Neural progenitor cell (in vitro differentiated cells): ENCODE data around the gene ASNS. TPM values are rescaled to one million over a fixed set of nuclear protein-coding genes. Genes with fewer than 3 reads are reported as not detected.
"Not testable (repeated sequence)": the region's sequence is repeated elsewhere in the genome, so short reads cannot be mapped to it uniquely, and the experiment has no call there.

Experiments used
- DNase-seq: peaks from one replicate; pipeline ENCODE4 v3.0.0-alpha.2; 2016; ENCODE audit warnings: low spot score
- H2AFZ ChIP-seq: fragments of 200-600 bp; sonication (generic); replicated peaks from 2 replicates; pipeline ENCODE4 v1.6.1; 2016; ENCODE audit warnings: antibody characterized with exemption
- H3F3A ChIP-seq: fragments of 200-600 bp; sonication (generic); 2 replicates; pipeline ENCODE4 v1.6.1; 2016; ENCODE audit warnings: antibody characterized with exemption, low read depth
- H3K27ac ChIP-seq: fragments of 200-600 bp; sonication (generic); 2 replicates; pipeline ENCODE4 v1.5.1; 2016; ENCODE audit warnings: mild to moderate bottlenecking
- H3K27me3 ChIP-seq: fragments of 200-600 bp; sonication (generic); 2 replicates; pipeline ENCODE4 v1.6.1; 2016; ENCODE audit warnings: mild to moderate bottlenecking, moderate library complexity
- H3K36me3 ChIP-seq: fragments of 200-600 bp; sonication (generic); 2 replicates; pipeline ENCODE4 v1.5.1; 2016
- H3K4me1 ChIP-seq: fragments of 200-600 bp; sonication (generic); 2 replicates; pipeline ENCODE4 v1.6.1; 2016; ENCODE audit warnings: mixed run types
- H3K4me2 ChIP-seq: fragments of 200-600 bp; sonication (generic); 2 replicates; pipeline ENCODE4 v1.6.1; 2016
- H3K4me3 ChIP-seq: fragments of 200-600 bp; sonication (generic); 2 replicates; pipeline ENCODE4 v1.5.1; 2016
- H3K79me2 ChIP-seq: fragments of 200-600 bp; sonication (generic); 2 replicates; pipeline ENCODE4 v1.6.1; 2016; ENCODE audit warnings: low read depth
- H3K9ac ChIP-seq: fragments of 200-600 bp; sonication (generic); 2 replicates; pipeline ENCODE4 v1.6.1; 2016
- H3K9me3 ChIP-seq: fragments of 200-600 bp; sonication (generic); 2 replicates; pipeline ENCODE4 v1.5.1; 2016; ENCODE audit warnings: low read depth
- H4K20me1 ChIP-seq: fragments of 200-600 bp; sonication (generic); 2 replicates; pipeline ENCODE4 v1.6.1; 2016; ENCODE audit warnings: low read depth
- H3K27ac Mint-ChIP-seq: 3 replicates; pipeline ENCODE4 v1.8.0; 2021; ENCODE audit warnings: mixed read lengths
- H3K27me3 Mint-ChIP-seq: 2 replicates; pipeline ENCODE4 v1.8.0; 2022; ENCODE audit warnings: low read depth, mild to moderate bottlenecking, inconsistent platforms, moderate library complexity, mixed read lengths; ENCODE audit not compliant: insufficient read depth
- H3K36me3 Mint-ChIP-seq: 3 replicates; pipeline ENCODE4 v1.8.0; 2021; ENCODE audit warnings: mixed read lengths
- H3K4me1 Mint-ChIP-seq: 3 replicates; pipeline ENCODE4 v1.8.0; 2021; ENCODE audit warnings: mixed read lengths
- H3K4me3 Mint-ChIP-seq: 3 replicates; pipeline ENCODE4 v1.8.0; 2021; ENCODE audit warnings: mild to moderate bottlenecking, moderate library complexity, mixed read lengths
- H3K9me3 Mint-ChIP-seq: 3 replicates; pipeline ENCODE4 v1.8.0; 2020; ENCODE audit warnings: mixed read lengths
- EZH2 ChIP-seq: fragments of 200-600 bp; sonication (generic); IDR thresholded peaks from 2 replicates; pipeline ENCODE4 v1.6.1; 2017; ENCODE audit warnings: antibody characterized with exemption, mild to moderate bottlenecking, moderate library complexity
- EZH2phosphoT487 ChIP-seq: fragments of 200-600 bp; sonication (generic); IDR thresholded peaks from 2 replicates; pipeline ENCODE4 v1.6.1; 2017; ENCODE audit warnings: antibody characterized with exemption
- total RNA-seq: library from RNA; depleted of rRNA; stranded (reverse); fragments of >200 nt; gene quantifications from 2 replicates; pipeline ENCODE4 v1.2.3, GENCODE V29; 2015; ENCODE audit warnings: low replicate concordance
- TF ChIP-seq, protein P1 (sequence below): fragments of 200-600 bp; sonication (generic); IDR thresholded peaks from 2 replicates; pipeline ENCODE4 v1.5.1; 2017; ENCODE audit warnings: antibody characterized with exemption, mild to moderate bottlenecking

ASNS gene, protein sequence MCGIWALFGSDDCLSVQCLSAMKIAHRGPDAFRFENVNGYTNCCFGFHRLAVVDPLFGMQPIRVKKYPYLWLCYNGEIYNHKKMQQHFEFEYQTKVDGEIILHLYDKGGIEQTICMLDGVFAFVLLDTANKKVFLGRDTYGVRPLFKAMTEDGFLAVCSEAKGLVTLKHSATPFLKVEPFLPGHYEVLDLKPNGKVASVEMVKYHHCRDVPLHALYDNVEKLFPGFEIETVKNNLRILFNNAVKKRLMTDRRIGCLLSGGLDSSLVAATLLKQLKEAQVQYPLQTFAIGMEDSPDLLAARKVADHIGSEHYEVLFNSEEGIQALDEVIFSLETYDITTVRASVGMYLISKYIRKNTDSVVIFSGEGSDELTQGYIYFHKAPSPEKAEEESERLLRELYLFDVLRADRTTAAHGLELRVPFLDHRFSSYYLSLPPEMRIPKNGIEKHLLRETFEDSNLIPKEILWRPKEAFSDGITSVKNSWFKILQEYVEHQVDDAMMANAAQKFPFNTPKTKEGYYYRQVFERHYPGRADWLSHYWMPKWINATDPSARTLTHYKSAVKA
- total RNA-seq: 16.6 and 33.3 TPM in 2 replicates

DNA sequence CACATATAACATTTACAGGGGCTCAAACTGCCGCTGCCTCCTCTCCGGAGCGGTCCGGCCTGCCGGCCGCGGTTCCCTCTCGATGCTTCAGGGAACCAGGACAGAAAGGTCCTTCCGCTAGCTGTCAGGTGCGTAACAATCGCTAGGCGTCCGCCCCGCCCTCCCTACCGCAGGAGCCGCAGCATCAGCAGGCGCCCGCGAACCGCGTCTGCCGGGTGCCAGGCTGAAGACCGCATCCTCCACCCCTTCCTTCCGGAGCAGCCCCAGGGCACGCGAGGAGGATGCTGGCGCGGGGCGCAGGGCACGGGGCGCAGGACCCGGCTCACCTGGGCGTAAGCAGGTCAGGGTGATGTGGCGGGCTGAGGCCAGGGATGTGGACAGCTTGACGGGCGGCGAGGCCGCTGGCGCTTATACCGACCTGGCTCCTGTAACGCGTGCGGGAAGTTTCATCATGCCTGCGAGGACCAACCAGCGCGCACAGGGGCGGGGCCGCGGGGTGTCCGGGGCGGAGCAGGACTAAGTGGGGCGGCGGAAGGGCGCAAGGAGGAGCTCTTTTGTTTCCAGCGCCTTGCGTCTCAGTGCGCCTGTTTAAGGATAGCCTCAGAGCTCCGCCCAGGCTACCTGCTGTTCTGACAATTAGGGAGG, at the start of gene ASNS:
Gene ASNS (minus strand): TSS at position 384 of the 645 bp plus-strand sequence. CDS start 3,252 bp downstream, outside the sequence.
- Mint-ChIP-seq H3K27me3 (peaks cover 4% of the 10 kb centered on the region), H3K27ac (no peak within 1 kb of the TSS), H3K36me3 (no peaks in the 10 kb centered on the region), H3K9me3 (no peaks in the 10 kb centered on the region), H3K4me3 (peak within 1 kb of the TSS; percentile 89), H3K4me1 (peaks cover 6% of the 10 kb centered on the region)
- peak; percentile 23 for TF ChIP-seq EZH2
- TF ChIP-seq EZH2phosphoT487: no peak
- TF ChIP-seq, protein P1, sequence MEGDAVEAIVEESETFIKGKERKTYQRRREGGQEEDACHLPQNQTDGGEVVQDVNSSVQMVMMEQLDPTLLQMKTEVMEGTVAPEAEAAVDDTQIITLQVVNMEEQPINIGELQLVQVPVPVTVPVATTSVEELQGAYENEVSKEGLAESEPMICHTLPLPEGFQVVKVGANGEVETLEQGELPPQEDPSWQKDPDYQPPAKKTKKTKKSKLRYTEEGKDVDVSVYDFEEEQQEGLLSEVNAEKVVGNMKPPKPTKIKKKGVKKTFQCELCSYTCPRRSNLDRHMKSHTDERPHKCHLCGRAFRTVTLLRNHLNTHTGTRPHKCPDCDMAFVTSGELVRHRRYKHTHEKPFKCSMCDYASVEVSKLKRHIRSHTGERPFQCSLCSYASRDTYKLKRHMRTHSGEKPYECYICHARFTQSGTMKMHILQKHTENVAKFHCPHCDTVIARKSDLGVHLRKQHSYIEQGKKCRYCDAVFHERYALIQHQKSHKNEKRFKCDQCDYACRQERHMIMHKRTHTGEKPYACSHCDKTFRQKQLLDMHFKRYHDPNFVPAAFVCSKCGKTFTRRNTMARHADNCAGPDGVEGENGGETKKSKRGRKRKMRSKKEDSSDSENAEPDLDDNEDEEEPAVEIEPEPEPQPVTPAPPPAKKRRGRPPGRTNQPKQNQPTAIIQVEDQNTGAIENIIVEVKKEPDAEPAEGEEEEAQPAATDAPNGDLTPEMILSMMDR: no peak
- peak within 1 kb of the TSS; percentile 90 for H2AFZ ChIP-seq
- H3K4me3 ChIP-seq: peak within 1 kb of the TSS; percentile 72
- H3K27ac ChIP-seq: no peak within 1 kb of the TSS
- H3K4me1 ChIP-seq: no peaks in the 10 kb centered on the region
- no peaks in the 10 kb centered on the region for H4K20me1 ChIP-seq
- no peaks in the 10 kb centered on the region for H3K9me3 ChIP-seq
- peaks cover 11% of the 10 kb centered on the region for H3F3A ChIP-seq
- peaks cover 28% of the 10 kb centered on the region for H3K27me3 ChIP-seq
- peak within 1 kb of the TSS; percentile 94 for H3K4me2 ChIP-seq
- peaks cover 15% of the 10 kb centered on the region for H3K79me2 ChIP-seq
- DNase-seq: peak; percentile 96
- no peak within 1 kb of the TSS for H3K9ac ChIP-seq
- H3K36me3 ChIP-seq: no peaks in the 10 kb centered on the region

DNA sequence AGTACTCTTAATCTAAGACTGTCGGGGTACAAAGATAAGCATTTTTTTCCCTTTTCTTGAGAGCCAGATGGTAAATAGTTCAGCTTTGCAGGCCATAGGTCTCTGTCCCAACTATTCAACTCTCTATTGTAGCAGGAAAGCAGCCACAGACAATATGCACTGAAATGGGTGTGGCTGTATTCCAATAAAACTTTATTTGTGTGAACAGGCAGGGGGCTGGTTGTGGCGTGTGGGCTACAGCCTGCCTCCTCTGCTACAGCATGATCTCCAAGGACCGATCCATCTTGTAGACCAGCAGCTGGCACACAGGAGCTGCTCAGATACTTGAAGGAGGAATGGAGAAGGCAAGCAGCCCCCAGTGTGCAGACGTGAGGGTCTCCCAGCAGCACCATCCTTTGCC, 49.0 kb upstream of the ASNS start:
- not testable (repeated sequence) for H3K9me3 Mint-ChIP-seq, H3K9ac ChIP-seq, H3K27me3 ChIP-seq, H3K36me3 Mint-ChIP-seq, H3K36me3 ChIP-seq, DNase-seq, H3K79me2 ChIP-seq, H3F3A ChIP-seq, H3K27me3 Mint-ChIP-seq, H4K20me1 ChIP-seq, H3K4me2 ChIP-seq, H3K9me3 ChIP-seq, H2AFZ ChIP-seq, H3K4me1 ChIP-seq, H3K4me1 Mint-ChIP-seq, H3K4me3 Mint-ChIP-seq, H3K27ac Mint-ChIP-seq, H3K27ac ChIP-seq, H3K4me3 ChIP-seq

DNA sequence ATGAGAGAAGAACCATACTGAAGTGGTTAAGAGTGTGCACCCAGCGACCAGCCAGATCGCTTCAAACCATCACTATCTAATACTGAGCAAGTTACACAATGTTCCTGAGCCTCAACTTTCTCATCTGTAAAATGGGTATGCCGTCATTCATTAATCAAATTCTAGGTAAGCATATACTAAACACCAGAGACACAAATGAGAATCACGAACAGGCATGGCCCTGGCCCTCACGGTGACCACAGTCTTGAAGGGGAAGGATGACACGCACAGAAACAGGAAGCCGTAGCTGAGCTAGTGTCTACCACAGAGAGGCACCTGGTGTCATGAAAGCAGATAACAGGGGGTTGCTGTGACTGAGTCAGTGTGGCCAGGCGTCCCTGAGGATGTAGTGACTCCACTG, 43.1 kb upstream of the ASNS start:
- H3F3A ChIP-seq, H4K20me1 ChIP-seq, H3K9ac ChIP-seq, H3K4me3 Mint-ChIP-seq, H3K4me1 ChIP-seq, H3K79me2 ChIP-seq, H3K4me1 Mint-ChIP-seq, H3K27me3 Mint-ChIP-seq, H3K36me3 Mint-ChIP-seq, H3K4me2 ChIP-seq, H3K27me3 ChIP-seq, H3K36me3 ChIP-seq, H3K9me3 ChIP-seq, H3K9me3 Mint-ChIP-seq, H3K27ac ChIP-seq, H3K4me3 ChIP-seq, H2AFZ ChIP-seq, H3K27ac Mint-ChIP-seq, DNase-seq: not testable (repeated sequence)

DNA sequence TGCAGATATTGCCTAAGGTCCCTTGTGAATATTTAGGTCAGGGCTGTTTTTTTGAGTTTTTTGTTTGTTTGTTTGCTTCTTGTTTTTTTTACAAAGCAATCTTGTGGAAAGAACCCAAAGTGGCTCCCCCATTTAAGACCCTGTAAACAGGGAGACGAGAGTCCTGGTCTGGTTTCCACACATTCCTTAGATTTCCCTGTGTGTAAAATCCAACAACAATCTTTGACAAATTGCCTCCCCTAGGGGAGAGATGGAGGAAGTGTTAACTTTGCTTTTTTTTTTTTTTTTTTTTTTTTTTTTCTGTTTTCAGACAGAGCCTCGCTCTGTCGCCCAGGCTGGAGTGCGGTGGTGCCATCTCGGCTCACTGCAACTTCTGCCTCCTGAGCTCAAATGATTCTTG, 40.1 kb upstream of the ASNS start:
- not testable (repeated sequence) for H3K27ac ChIP-seq, H3K79me2 ChIP-seq, DNase-seq, H3K4me1 Mint-ChIP-seq, H3K4me1 ChIP-seq, H3K4me3 ChIP-seq, H3K4me3 Mint-ChIP-seq, H4K20me1 ChIP-seq, H3K36me3 Mint-ChIP-seq, H2AFZ ChIP-seq, H3F3A ChIP-seq, H3K27ac Mint-ChIP-seq, H3K27me3 ChIP-seq, H3K9ac ChIP-seq, H3K9me3 Mint-ChIP-seq, H3K9me3 ChIP-seq, H3K4me2 ChIP-seq, H3K36me3 ChIP-seq, H3K27me3 Mint-ChIP-seq
- TF ChIP-seq, protein P1: peak; percentile 33

DNA sequence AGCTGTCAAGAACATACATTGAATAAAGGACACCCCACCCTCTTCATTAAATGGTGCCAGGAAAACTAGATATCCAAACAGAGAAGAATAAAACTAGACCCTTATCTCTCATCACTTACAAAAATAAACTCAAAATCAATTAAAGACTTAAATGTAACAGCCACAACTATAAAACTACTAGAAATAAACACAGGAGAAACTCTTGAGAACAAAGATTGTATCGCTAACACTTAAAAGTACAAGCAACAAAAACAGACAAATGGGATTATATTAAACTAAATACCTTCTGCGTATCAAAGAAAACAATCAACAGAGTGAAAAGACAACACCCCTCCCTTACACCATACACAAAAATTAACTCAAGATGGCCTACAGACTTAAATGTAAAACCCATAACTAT, 24.7 kb upstream of the ASNS start:
- not testable (repeated sequence) for H3K36me3 ChIP-seq, DNase-seq, H3K79me2 ChIP-seq, H3K27ac ChIP-seq, H3K4me1 ChIP-seq, H3K4me3 Mint-ChIP-seq, H3K27me3 ChIP-seq, H3K9me3 ChIP-seq, H3K4me1 Mint-ChIP-seq, H3K9ac ChIP-seq, H2AFZ ChIP-seq, H3K9me3 Mint-ChIP-seq, H4K20me1 ChIP-seq, H3F3A ChIP-seq, H3K27me3 Mint-ChIP-seq, H3K27ac Mint-ChIP-seq, H3K36me3 Mint-ChIP-seq, H3K4me3 ChIP-seq, H3K4me2 ChIP-seq
